Thyroid gland (tissue), 4 donors: Measurements from ENCODE around the gene FBLN1. TPM values are rescaled to one million over a fixed set of nuclear protein-coding genes. Genes with fewer than 3 reads are reported as not detected.
A peak's percentile ranks its signal among the peaks of the same experiment; 100 is the strongest.
"Not testable (repeated sequence)": the region's sequence is repeated elsewhere in the genome, so short reads cannot be mapped to it uniquely, and the experiment has no call there.

ENCODE experiments used
- DNase-seq, 2 donors: peaks; one replicate each; pipeline ENCODE4 v3.0.0-alpha.2; 2019
- H3K27ac ChIP-seq, 3 donors: fragments of 200-600 bp; sonication (generic); 1 replicate in 2 of 3; 2 replicates in 1 of 3; pipeline ENCODE4 v1.5.1; 2016 to 2019; ENCODE audit warnings: mild to moderate bottlenecking in 1 of 3, moderate library complexity in 1 of 3
- H3K27me3 ChIP-seq: fragments of 200-600 bp; sonication (generic); one replicate; pipeline ENCODE4 v1.5.1; 2019
- H3K36me3 ChIP-seq, 2 donors: fragments of 200-600 bp; sonication (generic); one replicate each; pipeline ENCODE4 v1.5.1; 2016 to 2019
- H3K4me1 ChIP-seq, 2 donors: fragments of 200-600 bp; sonication (generic); one replicate each; pipeline ENCODE4 v1.5.1; 2017 to 2019
- H3K4me3 ChIP-seq, 3 donors: fragments of 200-600 bp; sonication (generic); replicated peaks in 1 of 3; 1 replicate in 2 of 3; 2 replicates in 1 of 3; pipeline ENCODE4 v1.5.1; 2016; ENCODE audit warnings: mild to moderate bottlenecking in 1 of 3
- H3K9me3 ChIP-seq: fragments of 200-600 bp; sonication (generic); one replicate; pipeline ENCODE4 v1.5.1; 2017
- CTCF ChIP-seq, 6 experiments: fragments of 200-600 bp in 3 of 6; fragments of 450-650 bp in 3 of 6; sonication (generic) in 3 of 6; IDR thresholded peaks; one replicate each; pipeline ENCODE4 v1.5.1; 2016 to 2019; ENCODE audit warnings: antibody characterized with exemption in 6 of 6, mild to moderate bottlenecking in 2 of 6, inconsistent platforms in 1 of 6, moderate library complexity in 1 of 6
- POLR2A ChIP-seq, 2 donors: fragments of 450-650 bp; IDR thresholded peaks; one replicate each; pipeline ENCODE4 v1.6.1; 2017; ENCODE audit warnings: antibody characterized with exemption in 2 of 2, mild to moderate bottlenecking in 2 of 2, moderate library complexity in 1 of 2
- WGBS, 2 donors: methylation state at CpG; one replicate each; pipeline ENCODE4 v1.1.5; 2017; 5-methylcytosine and 5-hydroxymethylcytosine counted together
- intact Hi-C: fragments of 100-400 bp; cut with DNase I; formaldehyde crosslinking; loops from one replicate; pipeline ENCODE4 v1.15.1; 2023
- total RNA-seq, 4 donors: library from RNA; depleted of rRNA; stranded (reverse); fragments of >200 nt; gene quantifications; one replicate each; pipeline ENCODE4 v1.2.3, GENCODE V29; 2016

FBLN1 gene
- total RNA-seq, 4 donors from 2014 or later = 52.3 to 199 (median 163) TPM

GRCh38 chr22:45620706-45621105 lies 118.0 kb downstream of the FBLN1 start:
- 86 to 92% methylated on average over 3 of the region's 3 CpGs for WGBS, 2 donors
- TF ChIP-seq POLR2A (IDR thresholded peaks at IDR 0.05) = no peak
- TF ChIP-seq CTCF (IDR thresholded peaks at IDR 0.05) = no peak
- Histone ChIP-seq H3K4me1 (peaks cover 0 to 6% of the 10 kb centered on the region in 2 donors), H3K9me3 (no peaks in the 10 kb centered on the region), H3K27me3 (no peaks in the 10 kb centered on the region), H3K27ac (no peak overlapping the region), H3K36me3 (no peaks in the 10 kb centered on the region), H3K4me3 (no peak overlapping the region)
- intact Hi-C loops = no loop called here
- DNase-seq = no peak

- no peak overlapping the region for H3K4me3 ChIP-seq
- H3K36me3 ChIP-seq = no peaks in the 10 kb centered on the region
- no peak overlapping the region for H3K27ac ChIP-seq
- H3K4me1 ChIP-seq = peaks cover 0 to 6% of the 10 kb centered on the region in 2 donors
- H3K9me3 ChIP-seq = no peaks in the 10 kb centered on the region
- TF ChIP-seq CTCF (IDR thresholded peaks at IDR 0.05) = no peak
- TF ChIP-seq POLR2A (IDR thresholded peaks at IDR 0.05) = no peak
- DNase-seq = no peak
- H3K27me3 ChIP-seq = no peaks in the 10 kb centered on the region
- 85% methylated on average over 8 to 9 of the region's 11 CpGs for WGBS, 2 donors
- intact Hi-C loops = no loop called here
Observed at GRCh38 chr22:45621836-45622600, 119.3 kb downstream of the FBLN1 start.

GRCh38 chr22:45623464-45624145 lies 120.9 kb downstream of the FBLN1 start:
- H3K27ac ChIP-seq, H3K4me1 ChIP-seq, intact Hi-C loops, H3K4me3 ChIP-seq, H3K36me3 ChIP-seq, H3K27me3 ChIP-seq, H3K9me3 ChIP-seq, DNase-seq: not testable (repeated sequence)
- WGBS, 2 donors = 88 to 91% methylated on average over 3 of the region's 3 CpGs

DNA sequence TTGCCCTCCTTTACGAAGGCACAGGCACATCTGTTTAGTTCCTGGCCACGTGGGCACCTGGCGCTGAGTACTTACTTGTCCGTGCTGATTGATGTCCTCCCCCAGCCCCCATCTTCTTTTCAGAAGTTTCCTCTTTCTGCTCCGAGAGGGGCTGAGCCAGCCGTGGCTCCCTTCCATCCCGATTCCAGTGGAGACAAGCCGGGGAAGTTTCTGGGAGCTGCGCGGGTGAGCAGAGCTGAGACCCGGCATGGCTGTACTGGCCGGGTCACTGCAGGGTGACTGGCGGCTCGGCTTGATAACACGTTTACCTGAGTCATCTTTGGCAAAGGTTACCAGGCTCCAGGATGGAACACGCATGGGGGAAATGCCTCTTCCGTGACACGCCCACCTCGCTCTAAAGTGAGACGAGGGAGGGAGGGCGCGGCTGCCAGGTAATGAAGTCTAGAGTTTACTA lies 123.5 kb downstream of the FBLN1 start:
- WGBS, 2 donors = 75 to 79% methylated on average over 22 of the region's 22 CpGs
- H3K36me3 ChIP-seq = no peaks in the 10 kb centered on the region
- no peaks in the 10 kb centered on the region for H3K9me3 ChIP-seq
- no peaks in the 10 kb centered on the region for H3K27me3 ChIP-seq
- no peak for DNase-seq
- TF ChIP-seq CTCF (IDR thresholded peaks at IDR 0.05) (no peak), POLR2A (IDR thresholded peaks at IDR 0.05) (no peak)
- no peak overlapping the region for H3K27ac ChIP-seq
- H3K4me1 ChIP-seq = peaks cover 0 to 6% of the 10 kb centered on the region in 2 donors
- no peak overlapping the region for H3K4me3 ChIP-seq
- intact Hi-C loops = no loop called here

GRCh38 chr22:45627489-45628233 lies 125.0 kb downstream of the FBLN1 start:
- TF ChIP-seq POLR2A (IDR thresholded peaks at IDR 0.05) (no peak), CTCF (IDR thresholded peaks at IDR 0.05) (no peak)
- Histone ChIP-seq H3K4me3 (no peak overlapping the region), H3K9me3 (no peaks in the 10 kb centered on the region), H3K27me3 (no peaks in the 10 kb centered on the region), H3K4me1 (peaks cover 2 to 4% of the 10 kb centered on the region in 2 donors), H3K27ac (no peak overlapping the region), H3K36me3 (no peaks in the 10 kb centered on the region)
- 54 to 64% methylated on average over 22 of the region's 22 CpGs for WGBS, 2 donors
- peak in 1 of 2 donors; percentile 37 for DNase-seq
- intact Hi-C loops = no loop called here
